PC-3 (cell line): ENCODE data around the gene GALNT11.

ENCODE experiments used
- EZH2 ChIP-seq: fragments of 300-600 bp; sonication (generic); IDR thresholded peaks from one replicate; pipeline ENCODE4 v1.6.1; 2017; ENCODE audit warnings: antibody characterized with exemption, mild to moderate bottlenecking, low read length; ENCODE audit not compliant: unreplicated experiment
- EZH2phosphoT487 ChIP-seq: fragments of 300-600 bp; sonication (generic); IDR thresholded peaks from 2 replicates; pipeline ENCODE4 v1.6.1; 2018; ENCODE audit warnings: mild to moderate bottlenecking, antibody characterized with exemption, low read length, borderline replicate concordance
- TF ChIP-seq, protein P1 (sequence below): fragments of 300-600 bp; sonication (generic); conservative IDR thresholded peaks from 2 replicates; pipeline ENCODE4 v1.5.1; 2017; ENCODE audit warnings: antibody characterized with exemption, low read depth, mild to moderate bottlenecking, low read length

DNA sequence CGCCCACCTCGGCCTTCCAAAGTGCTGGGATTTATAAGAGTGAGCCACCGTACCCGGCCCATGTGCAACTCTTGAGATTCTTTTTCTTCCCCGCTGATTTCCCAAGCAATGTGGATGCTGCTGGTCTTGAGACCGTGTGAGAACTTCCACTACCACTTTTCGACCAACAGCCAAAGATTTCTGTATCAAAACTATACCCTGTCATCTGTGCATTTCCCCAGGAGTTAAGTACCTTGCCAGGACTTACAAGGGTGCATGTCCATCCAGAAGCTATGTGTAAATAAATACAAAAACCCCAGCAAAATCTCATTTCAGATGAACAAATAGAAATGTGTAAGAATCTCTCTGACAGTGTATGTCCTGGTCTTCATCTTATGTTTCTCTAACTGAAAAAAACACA, 9.9 kb upstream of the GALNT11 start:
- TF ChIP-seq, protein P1, sequence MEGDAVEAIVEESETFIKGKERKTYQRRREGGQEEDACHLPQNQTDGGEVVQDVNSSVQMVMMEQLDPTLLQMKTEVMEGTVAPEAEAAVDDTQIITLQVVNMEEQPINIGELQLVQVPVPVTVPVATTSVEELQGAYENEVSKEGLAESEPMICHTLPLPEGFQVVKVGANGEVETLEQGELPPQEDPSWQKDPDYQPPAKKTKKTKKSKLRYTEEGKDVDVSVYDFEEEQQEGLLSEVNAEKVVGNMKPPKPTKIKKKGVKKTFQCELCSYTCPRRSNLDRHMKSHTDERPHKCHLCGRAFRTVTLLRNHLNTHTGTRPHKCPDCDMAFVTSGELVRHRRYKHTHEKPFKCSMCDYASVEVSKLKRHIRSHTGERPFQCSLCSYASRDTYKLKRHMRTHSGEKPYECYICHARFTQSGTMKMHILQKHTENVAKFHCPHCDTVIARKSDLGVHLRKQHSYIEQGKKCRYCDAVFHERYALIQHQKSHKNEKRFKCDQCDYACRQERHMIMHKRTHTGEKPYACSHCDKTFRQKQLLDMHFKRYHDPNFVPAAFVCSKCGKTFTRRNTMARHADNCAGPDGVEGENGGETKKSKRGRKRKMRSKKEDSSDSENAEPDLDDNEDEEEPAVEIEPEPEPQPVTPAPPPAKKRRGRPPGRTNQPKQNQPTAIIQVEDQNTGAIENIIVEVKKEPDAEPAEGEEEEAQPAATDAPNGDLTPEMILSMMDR: no peak
- TF ChIP-seq EZH2 (no peak), EZH2phosphoT487 (no peak)
